ENCODE measurements around the gene CD300LD.

Gene CD300LD

DNA sequence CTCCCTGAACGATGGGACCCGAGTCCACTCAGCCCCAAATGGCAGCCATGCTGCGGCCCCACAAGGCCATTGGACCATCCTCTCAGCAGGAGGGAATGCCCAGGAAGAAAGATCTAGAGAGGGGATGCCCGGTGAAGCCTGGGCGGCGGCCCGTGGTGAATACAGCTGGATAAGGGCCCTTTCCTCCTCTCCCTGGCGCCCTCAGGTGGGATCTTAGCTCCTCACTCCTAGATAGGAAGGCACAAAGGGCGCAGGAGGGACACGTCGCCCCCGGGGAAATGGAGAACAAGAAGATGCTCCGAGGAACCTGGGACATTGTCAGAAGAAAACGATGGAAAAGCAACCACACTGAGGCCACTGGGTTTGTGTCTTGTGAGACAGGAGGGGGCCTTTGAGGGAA lies 48.7 kb downstream of the CD300LD start:
- DNase-seq, result no peak

DNA sequence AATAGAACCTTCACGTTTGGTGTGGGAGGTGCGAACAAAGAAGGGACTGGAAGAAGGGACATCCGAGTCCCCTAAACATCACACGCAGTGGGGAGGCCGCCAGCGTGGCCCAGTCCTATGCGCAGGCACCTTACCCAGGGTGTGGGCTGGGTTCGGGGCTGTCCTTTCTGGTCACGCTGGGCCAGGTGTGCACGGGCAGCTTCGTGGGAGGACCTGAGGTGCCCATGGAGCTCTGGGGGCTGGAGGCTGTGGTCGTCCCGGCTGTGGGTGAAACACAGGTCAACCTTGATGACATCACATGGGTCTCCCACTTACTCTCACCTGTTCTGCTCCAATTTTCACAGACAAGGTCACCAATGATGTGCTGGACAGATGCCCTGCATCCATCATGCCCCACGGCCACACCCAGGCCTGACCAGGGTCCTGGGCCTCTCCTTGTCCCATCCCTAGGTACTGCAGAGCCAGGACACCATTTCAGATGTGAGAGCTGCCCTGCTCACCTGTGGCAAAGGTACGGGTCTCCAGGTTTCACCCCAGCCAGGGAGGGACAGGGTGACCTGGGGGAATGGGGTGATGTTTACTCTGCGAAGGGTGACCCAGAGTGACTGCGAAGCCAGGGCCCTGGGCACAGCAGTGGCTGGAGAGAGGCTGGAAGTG lies 49.2 kb downstream of the CD300LD start:
- no peak for DNase-seq

- DNase-seq, result no peak
These were observed 49.9 kb downstream of the CD300LD start for GRCh38 chr17:74542166-74542565.

- DNase-seq, result no peak
These were observed 50.6 kb downstream of the CD300LD start for GRCh38 chr17:74541176-74542111.

- no peak for DNase-seq
These were observed 52.7 kb downstream of the CD300LD start for GRCh38 chr17:74539281-74539820.

- no peak for DNase-seq
These were observed 55.2 kb downstream of the CD300LD start for GRCh38 chr17:74536890-74537289.

DNA sequence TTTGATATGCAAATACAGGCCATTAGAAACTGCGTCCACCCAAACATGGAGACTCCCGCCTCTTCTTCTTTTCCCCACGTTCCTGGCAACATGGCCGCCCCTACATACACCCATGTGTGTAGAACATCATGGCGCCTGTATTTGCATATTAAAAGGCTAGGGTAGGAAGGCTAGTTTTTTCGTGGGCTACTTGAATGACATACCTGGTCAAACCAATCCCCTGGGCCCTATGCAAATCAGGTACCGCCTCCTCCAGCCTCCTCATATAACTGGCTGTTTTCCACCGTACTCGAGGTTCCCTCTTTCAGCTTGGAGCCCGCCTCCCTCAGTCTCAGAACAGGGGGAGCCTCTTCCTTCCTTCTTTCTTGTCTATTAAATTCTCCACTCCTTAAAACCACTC lies 60.0 kb downstream of the CD300LD start:
- DNase-seq, result peak; percentile 3

DNA sequence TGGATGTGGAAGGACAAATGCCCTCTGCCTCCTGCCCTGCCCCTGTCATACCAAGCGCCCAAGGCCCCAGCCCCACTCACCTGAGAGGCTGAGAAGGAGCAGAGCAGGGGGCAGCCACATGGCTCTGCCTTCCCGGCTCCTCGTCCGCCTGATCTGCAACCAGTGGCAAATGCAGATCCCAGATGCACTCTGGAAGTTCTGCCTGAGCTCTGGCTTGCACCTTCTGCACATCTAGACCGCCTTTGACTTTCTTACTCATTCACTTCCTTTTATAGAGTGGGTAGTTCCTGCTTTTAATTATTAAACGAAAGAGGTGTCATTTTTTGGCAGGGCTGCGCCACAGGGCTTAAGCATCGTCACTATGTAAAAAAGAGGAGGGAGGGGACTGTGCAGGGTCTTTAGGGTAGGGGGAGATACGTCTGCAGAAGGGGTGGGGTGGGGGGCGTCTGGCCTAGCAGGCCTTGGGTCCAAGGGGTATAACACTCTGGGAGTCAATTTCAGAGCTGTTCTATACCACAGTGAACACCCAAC lies 60.8 kb downstream of the CD300LD start, which contains the start of gene CD300LB:
Gene CD300LB, minus strand, starts transcription at position 245 of the 531 bp plus-strand sequence. Its CDS starts 125 bp downstream, at position 120.
- DNase-seq, result peak; percentile 2

- DNase-seq, result peak; percentile 1
These were observed 61.3 kb downstream of the CD300LD start for GRCh38 chr17:74530831-74531150.

All from stimulated activated CD4-positive, alpha-beta T cell treated with anti-CD3 and anti-CD28 coated beads, Interleukin-4, amount 100 ng/mL, for 24 hours (primary cell).